Measurements from ENCODE around the gene HAPLN2.

HAPLN2 gene

GRCh38 chr1:156646738-156647211 lies 27.6 kb downstream of the HAPLN2 start:
- no peak for DNase-seq

GRCh38 chr1:156647351-156647750 lies 28.1 kb downstream of the HAPLN2 start:
- DNase-seq = no peak

- DNase-seq = no peak
These were observed 29.3 kb downstream of the HAPLN2 start for GRCh38 chr1:156648496-156648895.

- no peak for DNase-seq
These were observed 29.7 kb downstream of the HAPLN2 start for GRCh38 chr1:156648951-156649350.

GRCh38 chr1:156652131-156652991 lies 33.1 kb downstream of the HAPLN2 start:
- peak in 1 of 2 experiments; percentile 35 for DNase-seq

- DNase-seq = no peak
These were observed 33.8 kb downstream of the HAPLN2 start for GRCh38 chr1:156652992-156653355.

GRCh38 chr1:156654700-156655099 lies 35.5 kb downstream of the HAPLN2 start:
- DNase-seq = no peak

GRCh38 chr1:156655151-156655903 lies 36.1 kb downstream of the HAPLN2 start:
- no peak for DNase-seq

- DNase-seq = no peak
These were observed 36.8 kb downstream of the HAPLN2 start for GRCh38 chr1:156655904-156656516.

GRCh38 chr1:156656806-156657740 lies 37.9 kb downstream of the HAPLN2 start:
- peak; percentile 79 to 83 for DNase-seq

GRCh38 chr1:156657741-156658319 lies 38.6 kb downstream of the HAPLN2 start:
- no peak for DNase-seq

- no peak for DNase-seq
These were observed 39.3 kb downstream of the HAPLN2 start for GRCh38 chr1:156658496-156658895.

- no peak for DNase-seq
These were observed 39.8 kb downstream of the HAPLN2 start for GRCh38 chr1:156658945-156659574.

GRCh38 chr1:156659661-156659987 lies 40.4 kb downstream of the HAPLN2 start:
- no peak for DNase-seq

GRCh38 chr1:156659988-156660751 lies 41.0 kb downstream of the HAPLN2 start:
- DNase-seq = peak; percentile 96

GRCh38 chr1:156660752-156661112 lies 41.5 kb downstream of the HAPLN2 start:
- DNase-seq = no peak

GRCh38 chr1:156662005-156662799 lies 43.0 kb downstream of the HAPLN2 start:
- no peak for DNase-seq

GRCh38 chr1:156662800-156663055 lies 43.5 kb downstream of the HAPLN2 start:
- DNase-seq = no peak

GRCh38 chr1:156663178-156663577 lies 44.0 kb downstream of the HAPLN2 start:
- no peak for DNase-seq

GRCh38 chr1:156664046-156664766 lies 45.0 kb downstream of the HAPLN2 start:
- DNase-seq = no peak

Measured in activated CD4-positive, alpha-beta T cell treated with anti-CD3 and anti-CD28 coated beads, Interleukin-2, amount 50 U/mL, for 48 hours (primary cell).